Activated naive CD4-positive, alpha-beta T cell treated with anti-CD3 and anti-CD28 coated beads, Interleukin-2, amount 50 U/mL, for 72 hours (primary cell): ENCODE measurements around the gene CMTM7. TPM values are rescaled to one million over a fixed set of nuclear protein-coding genes. Genes with fewer than 3 reads are reported as not detected.
A peak's percentile ranks its signal among the peaks of the same experiment; 100 is the strongest.

Source experiments
- ATAC-seq, 2 donors: fragments of 150-1000 bp; cut with Tn5 transposase; 2 replicates each; pipeline ENCODE4 v1.10.0; 2021; ENCODE audit warnings: mild to moderate bottlenecking in 2 of 2, moderate library complexity in 2 of 2
- DNase-seq, 2 donors: peaks; one replicate each; pipeline ENCODE4 v3.0.0; 2021 to 2022; ENCODE audit warnings: low spot score in 2 of 2
- H3K27ac Mint-ChIP-seq, 2 donors: one replicate each; pipeline ENCODE4 v1.8.0; 2022; ENCODE audit warnings: mild to moderate bottlenecking in 2 of 2, mixed read lengths in 2 of 2
- H3K36me3 Mint-ChIP-seq, 2 donors: one replicate each; pipeline ENCODE4 v1.8.0; 2022; ENCODE audit warnings: mixed read lengths in 2 of 2
- H3K9me3 Mint-ChIP-seq, 2 donors: one replicate each; pipeline ENCODE4 v1.8.0; 2022; ENCODE audit warnings: mixed read lengths in 2 of 2
- total RNA-seq, 2 donors: library from RNA; stranded (reverse); gene quantifications; one replicate each; pipeline ENCODE4 v1.2.3, GENCODE V29; 2022

CMTM7 gene
- total RNA-seq, 2 donors from 2014 or later = 34.2 to 59.9 TPM

DNA sequence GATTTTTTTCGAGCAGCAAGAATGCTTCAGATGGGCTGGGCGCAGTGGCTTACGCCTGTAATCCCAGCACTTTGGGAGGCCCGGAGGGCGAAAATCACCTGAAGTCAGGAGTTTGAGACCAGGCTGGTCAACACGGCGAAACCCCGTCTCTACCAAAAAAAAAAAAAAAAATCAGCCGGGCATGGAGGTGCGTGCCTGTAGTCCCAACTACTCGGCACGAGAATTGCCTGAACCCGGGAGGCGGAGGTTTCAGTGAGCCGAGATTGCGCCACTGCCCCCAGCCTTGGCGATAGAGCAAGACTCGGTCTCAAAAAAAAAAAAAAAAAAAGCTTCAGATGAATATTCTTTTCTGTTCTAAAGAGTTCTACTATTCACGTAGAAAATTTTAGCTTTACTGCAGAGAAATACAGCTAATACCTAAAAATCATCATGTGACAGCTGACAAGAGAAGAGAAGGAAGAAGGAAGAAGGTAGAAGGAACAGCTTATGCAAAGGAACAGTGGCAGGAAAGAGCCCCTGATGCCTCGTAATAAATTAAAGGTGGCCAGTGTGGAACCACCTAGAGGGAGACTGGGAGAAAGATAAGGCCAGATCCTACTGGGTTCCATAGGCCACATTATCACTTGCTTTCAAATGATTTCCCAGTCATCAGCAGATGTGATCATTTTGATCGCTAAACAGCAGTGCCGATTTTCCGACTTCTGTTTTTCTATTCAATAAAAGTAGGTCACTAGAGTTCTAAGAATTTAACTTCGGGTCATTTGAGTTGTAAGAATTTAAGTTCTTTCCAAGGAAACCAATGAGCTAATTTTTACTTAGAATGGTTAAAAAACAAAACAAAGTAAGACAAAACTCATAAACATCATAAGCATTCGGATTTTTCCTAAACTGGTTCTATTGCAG lies 109.5 kb downstream of the CMTM7 start:
- ATAC-seq (no peak), DNase-seq (no peak)
- Mint-ChIP-seq H3K36me3 (peaks cover 8 to 16% of the 10 kb centered on the region in 2 donors), H3K9me3 (peaks cover 0 to 6% of the 10 kb centered on the region in 2 donors), H3K27ac (peak overlapping the region in 1 of 2 donors; percentile 90)

DNA sequence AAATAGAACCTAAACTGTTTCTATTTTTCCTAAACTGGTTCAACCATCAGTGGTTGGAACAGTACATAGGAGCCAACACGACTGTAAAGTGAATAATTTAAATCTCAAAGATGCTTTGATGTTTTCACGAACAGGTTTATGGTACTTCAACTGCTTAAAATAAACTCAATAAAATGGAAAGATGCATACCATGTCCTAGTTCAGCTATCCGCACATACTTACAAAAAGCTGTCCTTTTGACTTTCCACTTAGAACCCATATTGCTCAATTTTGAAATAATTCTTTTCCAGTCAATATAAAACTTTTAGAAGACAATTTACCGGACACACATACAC lies 110.1 kb downstream of the CMTM7 start:
- no peak for ATAC-seq

DNA sequence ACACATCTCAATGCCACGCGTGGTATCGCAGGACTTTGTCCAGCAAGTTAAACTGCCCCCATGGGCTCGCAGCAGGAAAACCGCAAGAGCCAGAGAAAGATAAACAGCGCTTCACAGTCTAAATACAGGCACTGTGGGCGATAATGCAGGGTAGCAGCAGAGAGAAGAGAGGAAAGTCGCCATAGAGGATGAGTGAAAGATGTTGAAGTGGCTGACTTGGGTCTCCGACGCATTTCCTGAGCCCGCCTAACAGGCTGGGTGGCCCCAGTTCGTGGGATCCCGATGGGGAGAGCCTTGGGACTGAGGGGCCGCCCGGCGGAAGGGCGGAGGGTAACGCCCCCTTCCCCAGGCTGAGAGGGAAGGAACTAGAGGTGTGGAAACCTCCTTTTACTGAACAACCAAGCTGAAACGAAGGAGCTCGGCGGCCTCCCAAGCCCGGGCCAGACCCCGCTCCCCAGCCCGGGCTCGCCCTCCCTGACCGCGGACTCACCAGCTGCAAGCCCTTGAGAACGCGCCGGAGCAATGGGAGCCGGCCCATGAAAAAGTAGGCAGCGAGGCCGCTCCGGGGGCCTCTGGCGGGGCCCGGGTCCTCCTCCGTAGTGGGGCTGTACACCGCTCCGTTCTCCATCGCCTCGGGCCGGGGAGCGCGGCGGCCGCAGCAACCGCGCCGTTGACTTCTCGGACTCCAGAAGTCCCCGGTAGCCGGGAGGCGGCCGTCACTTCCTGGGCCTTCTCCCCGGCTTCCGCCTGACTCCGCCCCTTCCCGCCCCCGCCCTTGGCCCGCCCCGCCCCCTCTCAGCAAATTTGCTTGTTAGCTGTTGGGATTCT lies 110.7 kb downstream of the CMTM7 start, which contains the start of gene CMTM6:
TSS of gene CMTM6 (minus strand) at position 735 of the 828 bp plus-strand sequence. CDS start at position 628, 107 bp downstream.
- ATAC-seq (peak; percentile 90 to 92), DNase-seq (peak; percentile 67 to 82)
- H3K36me3 Mint-ChIP-seq = peaks cover 0 to 16% of the 10 kb centered on the region in 2 donors
- no peaks in the 10 kb centered on the region for H3K9me3 Mint-ChIP-seq
- peak within 1 kb of the TSS; percentile 90 to 92 for H3K27ac Mint-ChIP-seq

More for the DNA sequence above, 110.1 kb downstream of the CMTM7 start:
- peak overlapping the region; percentile 90 to 92 for H3K27ac Mint-ChIP-seq
- peaks cover 0 to 2% of the 10 kb centered on the region in 2 donors for H3K9me3 Mint-ChIP-seq
- H3K36me3 Mint-ChIP-seq = peaks cover 3 to 16% of the 10 kb centered on the region in 2 donors
- no peak for DNase-seq

DNA sequence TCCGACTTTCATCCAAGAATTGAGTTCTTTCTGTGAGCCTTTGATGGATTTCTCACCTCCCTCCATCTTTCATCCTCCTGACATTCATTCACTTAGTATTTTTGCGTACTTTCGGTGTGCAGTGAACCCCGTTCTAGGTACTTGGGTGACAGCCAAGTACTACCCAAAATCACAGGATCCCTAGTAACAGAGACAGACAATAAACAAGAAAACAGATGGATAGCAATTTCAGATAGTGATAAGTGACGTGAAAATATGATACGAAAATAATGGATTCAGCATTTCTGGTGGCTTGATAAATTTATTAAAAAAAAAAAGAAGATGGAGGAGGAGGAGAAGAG lies 111.3 kb downstream of the CMTM7 start:
- ATAC-seq (peak; percentile 15 to 23), DNase-seq (no peak)
- peak overlapping the region; percentile 75 to 90 for H3K27ac Mint-ChIP-seq
- peaks cover 0 to 16% of the 10 kb centered on the region in 2 donors for H3K36me3 Mint-ChIP-seq
- no peaks in the 10 kb centered on the region for H3K9me3 Mint-ChIP-seq

Other genes with a start within 250 kb of the CMTM7 start
- 1 to 10 TPM; 7.8 to 9.5 TPM for gene CMTM8, start 153.2 kb upstream of the CMTM7 start, total RNA-seq
- gene CMTM6, start 111.0 kb downstream of the CMTM7 start, total RNA-seq = 10 to 100 TPM; 38.1 to 72.7 TPM
- 10 to 100 TPM; 27.8 to 36.3 TPM for gene DYNC1LI1, start 179.0 kb downstream of the CMTM7 start, total RNA-seq